Endometrial microvascular endothelial cells (primary cell): ENCODE measurements around the gene ACACB. TPM values are rescaled to one million over a fixed set of nuclear protein-coding genes. Genes with fewer than 3 reads are reported as not detected.
"Not testable (repeated sequence)": the region's sequence is repeated elsewhere in the genome, so short reads cannot be mapped to it uniquely, and the experiment has no call there.

ENCODE experiments used
- in situ Hi-C: cut with HindIII; loops from 2 replicates; pipeline ENCODE4 v1.10.0; 2017; ENCODE audit warnings: low sequenced_read_pairs, low pct_unique_long_range_greater_than_20kb; ENCODE audit errors: inconsistent ontology term
- total RNA-seq: library from RNA; depleted of rRNA; stranded (reverse); fragments of >200 nt; gene quantifications from one replicate; pipeline ENCODE4 v1.2.3, GENCODE V29; 2015; ENCODE audit errors: inconsistent ontology term

ACACB gene
- total RNA-seq, 1 donor from 2014 or later, result 2.5 TPM

GRCh38 chr12:109131154-109132050 lies 15.0 kb downstream of the ACACB start:
- in situ Hi-C loops, result no loop called here

DNA sequence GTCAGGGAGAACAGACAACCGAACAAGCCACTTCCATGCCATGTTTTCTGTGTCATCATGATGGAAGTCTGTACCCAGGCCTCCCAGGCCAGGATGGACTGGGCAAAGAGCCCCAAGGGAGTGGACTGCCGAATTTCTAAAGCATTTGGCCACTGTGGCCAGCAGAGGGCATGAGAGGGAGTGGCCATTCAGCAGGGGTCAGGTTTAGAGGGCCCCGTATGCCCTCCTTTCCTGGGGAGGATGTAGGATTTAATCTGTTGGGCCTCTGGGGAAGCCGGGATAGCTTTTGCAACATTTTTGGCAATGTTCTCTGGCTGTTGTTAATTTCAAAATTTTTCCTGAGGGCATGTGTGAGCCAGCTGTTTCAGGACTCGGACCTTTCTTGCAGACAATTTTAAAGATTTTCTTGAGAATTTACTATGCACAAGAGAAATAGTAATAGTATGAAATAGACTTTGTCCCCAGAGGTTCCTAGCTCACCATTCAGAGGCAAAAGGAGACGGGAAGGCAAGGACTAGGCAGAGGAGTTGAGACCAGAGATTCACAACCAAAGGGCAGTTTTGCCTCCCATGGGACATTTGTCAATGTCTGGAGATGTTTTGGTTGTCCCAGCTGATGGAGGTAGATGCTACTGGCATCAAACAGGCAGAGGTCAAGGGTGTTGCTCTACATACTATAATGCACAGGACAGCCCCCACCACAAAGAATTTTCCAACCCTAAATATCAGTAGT lies 18.0 kb downstream of the ACACB start:
- in situ Hi-C loops, result no loop called here

DNA sequence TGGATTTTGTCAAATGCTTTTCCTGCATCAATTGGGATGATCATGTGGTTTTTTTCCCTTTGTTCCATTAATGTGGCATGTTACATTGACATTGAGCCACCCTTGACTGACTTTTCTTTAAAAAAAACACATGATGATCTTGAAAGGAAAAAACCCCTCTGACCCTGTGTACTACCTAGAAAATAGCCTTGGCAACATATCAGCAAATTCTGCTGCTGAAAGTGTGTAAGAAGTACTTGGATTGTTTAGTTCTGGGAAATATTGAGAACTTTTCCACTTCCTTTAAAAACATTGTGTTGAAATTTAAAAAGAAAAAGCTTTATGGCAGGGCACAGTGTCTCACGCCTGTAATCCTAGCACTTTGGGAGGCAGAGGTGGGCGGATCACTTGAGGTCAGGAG lies 20.7 kb downstream of the ACACB start:
- in situ Hi-C loops, result no loop called here

DNA sequence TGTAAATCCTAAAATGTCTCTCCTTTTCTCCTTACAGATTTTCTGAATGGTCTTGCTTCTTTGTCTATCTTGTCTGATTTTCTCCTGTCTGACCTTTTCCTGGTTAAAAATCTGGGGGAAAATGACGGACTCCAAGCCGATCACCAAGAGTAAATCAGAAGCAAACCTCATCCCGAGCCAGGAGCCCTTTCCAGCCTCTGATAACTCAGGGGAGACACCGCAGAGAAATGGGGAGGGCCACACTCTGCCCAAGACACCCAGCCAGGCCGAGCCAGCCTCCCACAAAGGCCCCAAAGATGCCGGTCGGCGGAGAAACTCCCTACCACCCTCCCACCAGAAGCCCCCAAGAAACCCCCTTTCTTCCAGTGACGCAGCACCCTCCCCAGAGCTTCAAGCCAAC lies 23.0 kb downstream of the ACACB start:
- in situ Hi-C loops, result no loop called here

DNA sequence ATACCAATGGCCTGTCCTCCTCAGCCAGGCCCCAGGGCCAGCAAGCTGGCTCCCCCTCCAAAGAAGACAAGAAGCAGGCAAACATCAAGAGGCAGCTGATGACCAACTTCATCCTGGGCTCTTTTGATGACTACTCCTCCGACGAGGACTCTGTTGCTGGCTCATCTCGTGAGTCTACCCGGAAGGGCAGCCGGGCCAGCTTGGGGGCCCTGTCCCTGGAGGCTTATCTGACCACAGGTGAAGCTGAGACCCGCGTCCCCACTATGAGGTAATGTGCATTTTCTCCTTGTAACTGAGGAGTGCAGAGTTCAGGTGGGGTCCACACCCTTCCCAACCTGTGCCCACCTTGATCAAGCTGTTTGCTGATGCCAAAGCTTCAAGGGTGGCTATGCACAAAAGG lies 23.4 kb downstream of the ACACB start:
- in situ Hi-C loops, result no loop called here

- in situ Hi-C loops, result no loop called here
Observed at GRCh38 chr12:109140560-109140959, 24.2 kb downstream of the ACACB start.

DNA sequence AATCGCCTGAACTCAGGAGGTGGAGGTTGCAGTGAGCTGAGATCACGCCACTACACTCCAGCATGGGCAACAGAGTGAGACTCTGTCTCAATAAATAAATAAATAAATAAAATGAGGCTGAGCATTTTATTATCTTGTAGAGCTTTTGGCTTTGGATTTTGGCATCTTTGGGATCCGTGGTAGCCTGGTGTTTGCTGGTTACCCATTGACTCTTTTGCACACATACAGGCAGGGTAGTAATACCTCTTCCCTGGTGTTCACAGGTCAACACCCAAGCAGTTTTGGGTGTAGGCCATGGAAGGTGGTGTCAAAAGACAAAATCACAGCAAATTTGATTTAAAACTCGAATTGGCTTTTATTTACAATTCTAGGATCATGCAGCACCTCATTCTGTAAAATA lies 27.8 kb downstream of the ACACB start:
- in situ Hi-C loops, result no loop called here

- in situ Hi-C loops, result not testable (repeated sequence)
Observed at GRCh38 chr12:109147126-109147525, 30.7 kb downstream of the ACACB start.

DNA sequence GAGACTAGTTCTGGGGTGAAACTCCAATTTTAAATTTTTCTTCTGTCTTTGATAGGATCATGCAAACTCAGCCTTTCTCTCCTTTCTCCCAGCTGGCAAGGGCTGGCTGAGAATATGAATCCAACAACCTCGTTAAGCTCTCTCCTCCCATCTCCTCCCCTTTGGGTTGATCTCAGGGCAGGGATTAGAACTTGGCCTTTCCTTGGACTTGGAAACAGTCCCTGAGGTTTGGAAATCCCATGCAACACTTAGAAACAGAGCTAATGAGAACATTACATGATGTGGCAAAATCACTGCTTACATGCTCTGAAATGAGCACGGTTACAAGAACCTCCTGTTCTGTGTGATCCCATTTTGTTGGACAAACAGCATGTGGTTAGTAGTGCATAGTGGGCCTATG lies 31.6 kb downstream of the ACACB start:
- in situ Hi-C loops, result no loop called here

DNA sequence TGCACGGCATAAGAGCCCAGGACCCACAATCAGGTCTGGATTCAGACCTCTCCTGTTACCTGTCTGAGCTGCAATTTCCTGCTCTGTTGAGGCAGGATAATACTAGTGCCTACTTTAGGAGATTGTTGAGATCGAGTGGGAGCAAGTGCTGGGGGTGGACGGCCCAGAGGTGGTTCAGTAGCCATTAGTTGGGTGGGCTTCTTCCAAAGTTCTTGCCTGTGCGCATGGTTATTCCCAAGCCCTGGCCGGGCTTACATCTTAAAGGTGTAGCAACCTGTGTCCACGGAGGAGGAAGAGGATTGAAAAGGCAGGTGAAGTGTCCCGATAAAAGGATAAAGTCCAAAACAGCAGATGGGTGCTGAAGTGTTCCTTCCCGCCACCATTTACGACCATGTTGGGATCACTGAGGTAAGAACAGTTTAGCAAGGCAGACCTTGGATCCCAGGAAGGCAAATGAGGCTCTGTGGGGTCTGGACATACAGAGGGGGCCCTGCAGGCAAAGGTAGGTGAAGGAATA lies 33.8 kb downstream of the ACACB start:
- in situ Hi-C loops, result no loop called here

- in situ Hi-C loops, result no loop called here
Observed at GRCh38 chr12:109151457-109151856, 35.1 kb downstream of the ACACB start.

DNA sequence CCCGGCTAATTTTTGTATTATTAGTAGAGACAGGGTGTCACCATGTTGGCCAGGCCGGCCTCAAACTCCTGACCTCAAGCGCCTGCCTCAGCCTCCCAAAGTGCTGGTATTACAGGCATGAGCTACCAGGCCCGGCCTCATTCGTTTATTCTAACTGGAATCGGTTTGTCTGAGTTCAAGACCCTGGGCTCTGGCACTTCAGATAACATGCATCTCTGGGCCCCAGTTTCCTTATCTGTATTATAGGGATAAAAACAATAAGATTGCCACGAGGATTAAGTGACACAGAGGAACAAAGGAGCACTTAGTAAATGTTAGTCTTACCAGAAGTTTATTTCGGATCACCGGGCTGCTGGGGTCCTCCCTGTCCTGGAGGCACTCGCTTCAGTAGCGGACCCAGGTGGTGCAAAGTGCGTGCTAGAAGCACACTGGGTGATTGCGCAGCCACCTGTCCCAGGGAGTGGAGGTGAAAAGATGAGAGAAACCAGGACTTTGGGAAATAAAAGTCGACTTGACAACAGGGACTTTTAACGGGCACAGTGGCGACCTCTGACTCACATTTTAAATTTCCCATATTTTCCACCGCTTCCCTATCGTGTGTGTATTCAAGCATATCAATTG lies 37.5 kb downstream of the ACACB start:
- in situ Hi-C loops, result no loop called here

DNA sequence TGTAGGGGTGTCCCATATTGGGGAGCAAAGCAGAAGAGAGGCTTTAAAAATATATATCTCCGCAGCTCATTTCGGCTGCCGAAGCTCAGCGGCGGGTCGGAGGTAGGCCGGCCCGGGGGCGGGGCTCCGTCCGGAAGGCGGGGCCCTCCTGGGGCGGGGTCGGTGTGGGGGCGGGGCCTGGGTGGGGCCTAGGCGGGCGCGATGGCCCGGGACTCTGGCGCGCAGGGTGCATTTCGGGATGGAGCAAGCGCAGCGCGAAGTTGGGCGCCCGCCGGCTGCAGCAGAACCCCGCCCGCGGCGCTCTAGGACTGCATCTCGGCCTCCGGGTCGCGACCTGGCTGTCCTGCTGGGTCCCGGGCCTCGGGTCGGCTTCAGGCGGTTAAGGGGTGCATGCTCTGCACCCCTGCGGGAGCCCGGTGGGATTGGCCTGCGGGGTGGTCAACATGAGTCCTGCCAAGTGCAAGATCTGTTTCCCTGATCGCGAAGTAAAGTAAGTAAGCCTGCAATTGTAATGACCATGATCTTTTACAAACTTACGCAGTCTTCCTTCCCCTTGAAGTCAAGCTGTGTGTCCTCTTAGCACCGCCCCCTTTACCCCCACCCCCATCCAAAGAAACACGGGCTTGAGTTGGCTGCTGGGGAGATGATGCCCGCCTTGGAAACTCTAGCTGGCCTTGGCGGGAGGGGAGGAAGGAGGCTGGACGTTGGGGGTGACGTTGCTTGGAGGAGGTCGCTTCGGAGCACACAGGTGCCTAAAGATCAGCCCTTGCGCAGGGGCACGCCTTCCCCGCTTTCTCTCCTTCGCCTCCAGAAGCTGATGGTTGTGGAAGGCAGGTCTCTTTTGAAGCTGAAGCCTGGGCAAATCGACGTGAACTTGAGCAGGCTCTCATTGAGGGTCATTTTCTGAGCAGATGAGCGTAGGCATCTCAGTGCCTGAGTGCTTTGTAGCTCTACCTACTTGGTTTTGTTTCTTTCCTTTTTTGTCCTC lies 38.4 kb downstream of the ACACB start:
- in situ Hi-C loops, result no loop called here

DNA sequence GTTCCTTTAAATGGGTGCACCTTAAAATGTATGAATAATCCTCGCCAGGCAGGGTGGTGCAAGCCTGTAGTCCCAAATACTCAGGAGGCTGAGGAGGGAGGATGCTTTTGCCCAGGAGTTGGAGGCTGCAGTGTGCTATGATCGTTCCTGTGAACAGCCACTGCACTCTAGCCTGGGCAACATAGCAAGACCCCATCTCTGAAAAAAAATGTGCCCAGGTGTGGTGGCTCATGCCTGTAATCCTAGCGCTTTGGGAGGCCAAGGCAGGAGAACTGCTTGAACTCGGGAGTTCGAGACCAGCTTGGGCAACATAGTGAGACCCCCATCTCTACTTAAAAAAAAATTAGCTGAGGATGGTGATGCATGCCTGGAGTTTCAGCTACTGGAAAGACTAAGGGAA lies 39.6 kb downstream of the ACACB start:
- in situ Hi-C loops, result no loop called here

GRCh38 chr12:109156586-109156985 lies 40.2 kb downstream of the ACACB start:
- in situ Hi-C loops, result no loop called here

DNA sequence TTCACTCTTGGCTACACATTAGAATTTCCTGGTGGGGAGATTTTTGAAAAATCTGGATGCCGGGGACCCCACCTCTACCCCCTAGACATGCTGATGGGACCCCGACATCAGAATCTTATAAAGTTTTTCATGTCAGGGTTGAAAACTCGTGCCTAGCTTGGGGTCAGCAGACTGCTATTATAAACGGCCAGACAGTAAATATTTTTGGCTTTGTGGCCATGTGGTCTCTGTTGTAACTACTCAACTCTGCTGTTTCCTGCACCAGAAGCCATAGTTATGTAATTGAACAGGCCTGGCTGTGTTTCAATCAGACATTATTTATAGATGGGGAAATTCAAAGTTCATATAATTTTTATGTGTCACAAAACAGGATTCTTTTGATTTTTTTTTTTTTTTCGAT lies 41.6 kb downstream of the ACACB start:
- in situ Hi-C loops, result no loop called here

DNA sequence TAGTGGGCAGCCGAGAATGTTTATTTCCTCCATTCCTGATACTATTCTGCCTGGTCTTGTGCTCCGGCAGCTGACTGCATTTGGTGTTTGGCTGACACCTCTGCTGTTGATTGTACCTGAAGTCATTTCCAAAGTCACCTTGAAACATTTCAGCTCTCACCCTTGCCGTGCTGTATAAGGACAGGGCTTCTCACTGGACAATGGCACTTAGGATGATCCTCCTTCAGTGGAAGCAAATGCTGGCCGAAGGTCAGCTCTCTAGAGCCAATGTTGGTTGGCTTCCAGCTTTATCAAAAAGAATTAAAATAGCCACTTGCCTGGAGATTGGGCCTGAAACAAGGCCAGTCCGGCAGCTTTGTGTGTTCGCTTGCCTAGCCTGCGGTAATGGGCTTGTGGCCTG lies 44.0 kb downstream of the ACACB start:
- in situ Hi-C loops, result no loop called here

- in situ Hi-C loops, result no loop called here
Observed at GRCh38 chr12:109160873-109161272, 44.5 kb downstream of the ACACB start.

DNA sequence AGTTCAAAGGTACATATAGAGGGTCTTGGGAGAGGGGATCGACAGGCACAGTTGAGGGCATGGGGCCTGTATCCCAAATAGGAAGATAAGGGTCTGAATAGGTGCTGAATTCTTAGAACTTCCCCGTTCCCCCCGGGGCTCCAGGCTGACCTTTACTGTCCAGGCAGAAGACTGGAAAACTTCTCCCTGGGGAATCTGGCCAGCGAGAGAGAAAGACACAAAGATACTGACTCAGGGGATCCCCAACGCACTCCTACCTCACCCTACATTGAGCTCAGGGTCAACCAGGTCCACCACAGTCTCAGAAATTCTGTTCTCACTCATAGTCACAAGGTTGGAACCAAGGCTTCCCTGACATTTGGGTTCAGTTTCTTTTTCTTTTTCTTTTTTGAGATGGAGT lies 46.2 kb downstream of the ACACB start:
- in situ Hi-C loops, result no loop called here
